ACHN (cell line): ENCODE measurements around the gene FOXQ1.
"Not testable (repeated sequence)": the region's sequence is repeated elsewhere in the genome, so short reads cannot be mapped to it uniquely, and the experiment has no call there.

Experiments
- DNase-seq: peaks from one replicate; pipeline ENCODE4 v3.0.0-alpha.2; 2015
- in situ Hi-C: cut with HindIII; loops from 2 replicates; pipeline ENCODE4 v1.10.0; 2017; ENCODE audit warnings: low sequenced_read_pairs, low pct_ligation_motif_present, low pct_unique_long_range_greater_than_20kb

FOXQ1 gene

GRCh38 chr6:1315560-1316386 lies 3.9 kb downstream of the FOXQ1 start:
- in situ Hi-C loops = no loop called here

GRCh38 chr6:1316489-1316971 lies 4.6 kb downstream of the FOXQ1 start:
- in situ Hi-C loops = no loop called here

More at GRCh38 chr6:1315560-1316386, 3.9 kb downstream of the FOXQ1 start:
- DNase-seq = no peak

GRCh38 chr6:1317302-1317815 lies 5.5 kb downstream of the FOXQ1 start:
- no peak for DNase-seq
- in situ Hi-C loops = no loop called here

More at GRCh38 chr6:1316489-1316971, 4.6 kb downstream of the FOXQ1 start:
- peak; percentile 29 for DNase-seq

- in situ Hi-C loops = no loop called here
- DNase-seq = no peak
Observed at GRCh38 chr6:1318036-1318435, 6.1 kb downstream of the FOXQ1 start.

GRCh38 chr6:1318584-1318983 lies 6.7 kb downstream of the FOXQ1 start:
- DNase-seq, in situ Hi-C loops: not testable (repeated sequence)

DNA sequence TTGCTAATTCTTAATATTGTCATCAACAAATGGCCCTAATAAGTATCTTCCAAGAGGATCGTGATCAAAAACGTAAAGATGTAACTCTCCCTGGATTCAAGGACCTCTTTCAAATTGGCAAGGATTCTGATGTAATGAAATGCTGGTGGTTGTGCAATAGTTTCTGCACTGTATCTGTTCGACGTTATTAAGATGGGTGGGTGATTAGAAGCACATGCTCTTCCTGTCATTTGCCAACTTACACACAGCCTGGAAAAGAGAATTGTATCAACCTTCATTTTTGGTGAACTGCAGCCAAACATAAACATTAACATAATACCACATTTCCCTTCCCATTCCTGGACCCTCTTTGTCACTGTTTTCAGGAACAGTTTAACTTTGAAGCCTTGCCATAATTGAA lies 9.8 kb downstream of the FOXQ1 start:
- in situ Hi-C loops = no loop called here
- no peak for DNase-seq

DNA sequence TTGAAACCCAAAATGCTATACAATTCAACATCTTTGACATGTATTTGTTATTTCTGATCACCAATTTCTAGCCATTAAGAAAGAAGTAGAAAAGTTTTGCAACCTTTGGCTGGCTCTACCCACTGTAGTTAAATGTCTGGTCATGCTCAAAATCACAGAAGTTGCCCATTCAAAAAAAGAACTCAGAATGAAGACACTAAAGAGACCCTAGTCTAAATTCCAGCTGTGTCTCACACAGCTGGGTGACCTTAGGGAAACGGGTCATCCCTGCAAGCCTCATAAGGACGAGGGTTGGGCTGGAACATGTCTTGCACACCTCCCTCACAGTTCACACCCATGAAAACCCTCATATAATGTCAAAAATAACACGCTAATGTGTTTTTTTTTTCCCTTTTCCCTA lies 10.3 kb downstream of the FOXQ1 start:
- in situ Hi-C loops = no loop called here
- DNase-seq = no peak

GRCh38 chr6:1322696-1323219 lies 10.9 kb downstream of the FOXQ1 start:
- no peak for DNase-seq
- in situ Hi-C loops = no loop called here

DNA sequence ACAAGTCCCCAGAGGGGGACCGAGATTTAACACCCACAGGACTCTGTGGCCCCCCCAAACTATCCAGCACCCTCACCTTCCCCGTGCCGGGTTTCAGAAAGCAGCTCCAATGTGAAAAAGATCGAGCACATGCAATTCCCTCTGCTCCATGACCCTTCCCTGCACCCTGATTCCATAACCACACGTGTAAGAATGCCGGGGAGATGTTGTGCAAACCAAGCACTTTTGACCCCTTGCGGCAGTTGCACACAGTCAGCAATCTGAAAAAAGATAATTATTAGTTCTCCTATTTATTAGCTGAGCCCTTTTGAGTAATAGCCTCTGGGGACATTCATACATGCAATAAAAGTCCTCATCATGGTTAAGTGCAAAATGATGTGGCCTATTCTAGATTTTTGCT lies 13.0 kb downstream of the FOXQ1 start:
- no peak for DNase-seq

GRCh38 chr6:1325461-1326309 lies 13.8 kb downstream of the FOXQ1 start:
- in situ Hi-C loops = no loop called here

More for the DNA sequence above, 13.0 kb downstream of the FOXQ1 start:
- in situ Hi-C loops = no loop called here

DNA sequence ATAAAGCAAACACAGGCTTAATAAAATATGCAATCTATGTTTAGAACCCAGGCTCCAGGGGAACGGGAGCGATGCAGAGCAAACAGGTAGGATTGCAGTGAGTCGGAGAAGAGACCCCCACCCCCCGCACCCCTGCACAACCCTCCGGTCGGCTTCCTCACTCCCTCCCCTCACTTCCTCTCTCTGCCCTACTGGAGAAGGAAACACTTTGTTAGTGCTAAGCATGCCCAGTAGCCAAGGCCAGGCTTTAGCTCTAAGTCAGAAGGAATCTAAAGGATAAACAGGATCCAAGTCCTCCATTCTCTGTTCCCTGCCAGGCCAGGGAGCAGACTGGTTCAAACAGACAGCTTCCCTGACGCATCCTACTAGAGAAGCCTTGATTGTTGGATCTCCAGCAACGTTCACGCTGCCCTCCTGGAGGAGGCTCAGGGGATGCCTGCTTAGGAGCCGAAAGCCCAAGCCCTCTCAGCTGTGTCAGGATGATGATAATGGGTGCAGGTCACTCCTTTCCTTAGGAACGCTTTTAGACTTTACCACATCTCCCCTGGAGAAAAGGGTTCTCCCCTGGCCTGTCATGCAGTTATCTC lies 14.7 kb downstream of the FOXQ1 start:
- no peak for DNase-seq
- in situ Hi-C loops = no loop called here

More at GRCh38 chr6:1325461-1326309, 13.8 kb downstream of the FOXQ1 start:
- peak; percentile 26 for DNase-seq

DNA sequence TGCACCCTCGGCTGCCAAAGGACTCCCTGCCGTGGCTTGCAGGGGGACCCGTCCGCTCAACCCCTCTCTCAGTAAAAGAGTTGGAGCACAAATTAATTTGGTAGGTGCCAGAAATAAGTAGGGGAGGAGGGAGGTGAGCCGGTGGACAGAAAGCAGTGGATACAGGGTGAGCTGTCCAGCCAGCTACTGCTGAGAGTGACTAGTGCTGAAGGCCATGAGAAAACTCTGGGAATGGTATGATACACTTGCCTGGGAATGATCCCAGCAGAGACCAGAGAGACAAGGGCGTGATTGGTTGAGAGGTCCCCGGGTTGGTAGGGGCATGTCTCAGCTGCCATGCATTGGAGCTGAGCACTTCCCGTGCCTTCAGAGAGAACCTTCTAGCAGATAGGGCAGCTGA lies 15.7 kb downstream of the FOXQ1 start:
- in situ Hi-C loops = no loop called here
- DNase-seq = no peak

DNA sequence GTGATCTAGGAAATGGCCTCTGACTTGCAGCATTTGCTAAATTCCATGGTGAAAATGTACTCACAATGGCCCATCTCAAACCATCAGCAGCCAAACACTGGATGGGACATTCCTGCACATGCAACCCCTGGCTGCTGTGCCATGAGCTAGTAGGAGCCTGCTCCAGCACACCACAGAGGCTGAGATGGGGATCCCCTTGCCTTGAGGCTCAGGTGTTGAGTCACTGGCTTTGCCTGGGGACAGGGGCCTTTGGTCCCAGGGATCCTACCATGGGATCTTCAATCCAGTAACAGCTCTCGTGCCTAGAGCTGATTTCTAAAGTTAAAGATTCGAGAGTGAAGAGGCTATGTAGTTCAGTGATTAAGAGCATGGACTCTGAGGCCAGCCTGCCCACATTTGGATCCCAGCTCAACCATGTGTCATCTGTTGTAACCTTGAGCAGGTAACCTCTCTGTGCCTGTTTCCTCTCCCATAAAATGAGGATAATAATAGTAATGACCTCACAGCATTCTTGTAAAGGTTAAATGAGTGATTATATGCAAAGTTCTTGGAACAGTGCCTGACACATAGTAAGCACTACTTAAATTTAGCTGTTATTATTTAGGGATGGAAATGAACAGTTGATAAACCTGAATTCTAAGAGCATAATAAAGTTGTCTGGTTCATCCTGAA lies 16.4 kb downstream of the FOXQ1 start:
- in situ Hi-C loops = no loop called here
- no peak for DNase-seq

DNA sequence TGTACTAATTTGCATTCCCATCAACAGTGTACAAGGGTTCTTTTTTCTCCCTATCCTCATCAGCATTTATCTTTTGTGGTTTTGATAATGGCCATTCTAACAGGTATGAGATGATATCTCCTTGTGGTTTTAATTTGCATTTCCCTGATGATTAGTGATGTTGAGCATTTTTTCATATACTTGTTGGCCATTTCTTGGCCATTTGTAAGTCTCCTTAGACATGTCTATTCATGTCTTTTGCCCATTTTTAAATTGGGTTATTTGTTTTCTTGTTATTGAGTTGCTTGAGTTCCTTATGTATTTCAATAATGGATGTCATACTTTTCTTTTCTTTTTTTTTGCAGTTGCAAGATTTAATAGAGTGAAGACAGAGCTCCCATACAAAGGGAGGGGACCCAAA lies 17.8 kb downstream of the FOXQ1 start:
- in situ Hi-C loops = no loop called here
- no peak for DNase-seq

DNA sequence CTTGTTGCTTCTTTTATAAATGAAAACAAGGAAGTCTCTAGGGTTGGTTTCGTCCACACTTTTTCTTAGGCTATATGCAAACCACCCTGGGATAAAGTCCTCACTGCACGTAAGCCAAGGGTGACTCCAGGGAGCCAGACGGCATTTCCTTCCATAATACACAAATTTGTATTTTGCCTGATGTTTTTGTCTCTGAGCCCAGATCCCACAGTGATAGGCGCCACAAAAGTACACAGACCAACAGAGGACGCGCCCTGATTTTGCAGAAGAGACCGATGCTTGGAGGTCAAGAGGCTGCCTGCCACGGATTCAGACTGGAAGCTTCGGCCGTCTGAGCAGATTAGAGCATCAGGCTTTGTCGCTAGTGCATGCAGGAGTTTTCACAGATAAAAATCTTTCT lies 22.8 kb downstream of the FOXQ1 start:
- DNase-seq = no peak
- in situ Hi-C loops = no loop called here

DNA sequence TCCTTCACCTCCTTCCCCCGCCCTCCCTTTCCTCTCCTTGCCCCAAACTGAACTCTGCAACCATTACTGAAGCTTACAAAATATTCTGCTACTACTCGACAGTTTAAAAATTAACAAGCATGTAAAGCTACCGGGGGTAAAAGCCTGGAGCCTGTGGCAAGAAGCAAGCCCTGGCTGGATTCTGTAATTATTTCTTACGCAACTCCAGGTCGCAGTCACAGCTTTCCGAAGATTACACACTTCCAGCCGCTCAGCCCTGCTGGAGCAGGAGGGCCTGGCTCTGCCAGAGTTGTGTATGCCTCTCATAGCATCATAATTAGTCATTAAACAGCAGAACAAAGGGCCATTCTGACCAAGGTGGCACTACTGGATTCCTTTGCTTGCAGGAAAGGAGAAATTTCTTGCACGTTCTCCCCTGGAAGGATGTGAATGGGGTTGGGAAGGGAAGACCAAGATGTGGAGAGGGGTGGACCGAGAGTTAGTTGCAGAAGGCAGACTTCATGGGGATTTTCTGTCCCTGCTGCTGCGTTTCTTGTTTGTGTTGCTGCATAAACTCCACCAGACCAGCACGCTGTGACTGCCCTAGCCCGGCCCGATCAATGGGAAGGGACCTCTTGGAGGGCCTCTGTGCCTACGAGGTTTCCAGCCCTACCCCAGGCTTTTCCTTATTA lies 23.6 kb downstream of the FOXQ1 start:
- in situ Hi-C loops = no loop called here
- DNase-seq = peak; percentile 88

DNA sequence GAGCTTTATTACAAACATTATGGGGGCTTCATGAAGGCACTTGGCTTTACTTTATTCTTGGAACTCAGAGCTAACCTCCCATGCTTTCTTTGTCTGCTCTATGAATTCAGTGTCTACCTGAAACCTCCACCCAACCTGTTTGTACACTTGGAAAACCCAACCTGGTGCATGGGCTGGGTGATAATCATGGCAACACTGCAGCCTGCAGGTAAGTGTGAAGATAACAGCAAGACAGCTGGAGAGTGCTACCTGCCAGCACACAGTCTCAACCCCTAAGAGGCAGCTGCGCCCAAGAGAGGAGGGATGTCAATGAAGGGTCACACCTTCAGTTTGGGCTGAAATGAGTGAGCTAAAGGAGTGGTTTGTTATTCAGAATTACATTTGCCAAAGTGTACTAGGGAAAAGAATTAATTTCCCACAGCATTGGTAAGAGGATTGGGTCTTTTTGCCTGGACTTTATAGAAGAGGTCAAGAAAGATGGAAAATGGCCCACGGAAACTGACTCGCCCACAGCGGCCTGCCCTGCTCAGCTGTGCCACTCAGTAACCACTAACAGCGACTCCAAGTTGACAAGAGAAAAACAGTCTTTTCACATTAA lies 24.4 kb downstream of the FOXQ1 start:
- in situ Hi-C loops = no loop called here
- peak; percentile 58 for DNase-seq
